Neuronal stem cell (in vitro differentiated cells): ENCODE data around the gene RIC3.

ENCODE experiments used
- DNase-seq: peaks from one replicate; pipeline ENCODE4 v3.0.0-alpha.2; 2013; ENCODE audit warnings: low spot score
- H2AFZ ChIP-seq: one replicate; pipeline ENCODE4 v1.6.1; 2013; ENCODE audit warnings: mild to moderate bottlenecking, low read length, inconsistent platforms
- H2AK5ac ChIP-seq: 2 replicates; pipeline ENCODE4 v1.6.1; 2013; ENCODE audit warnings: low read depth, mild to moderate bottlenecking, inconsistent platforms, low read length, moderate library complexity, mixed read lengths
- H2BK120ac ChIP-seq: 2 replicates; pipeline ENCODE4 v1.6.1; 2013; ENCODE audit warnings: low read depth, mild to moderate bottlenecking, inconsistent platforms, low read length, moderate library complexity, mixed read lengths
- H2BK12ac ChIP-seq: one replicate; pipeline ENCODE4 v1.6.1; 2013; ENCODE audit warnings: low read length, inconsistent platforms
- H2BK15ac ChIP-seq: 2 replicates; pipeline ENCODE4 v1.6.1; 2013; ENCODE audit warnings: mild to moderate bottlenecking, low read length, inconsistent platforms, mixed read lengths
- H2BK5ac ChIP-seq: one replicate; pipeline ENCODE4 v1.6.1; 2013; ENCODE audit warnings: inconsistent platforms, mild to moderate bottlenecking, low read length, moderate library complexity
- H3K14ac ChIP-seq: one replicate; pipeline ENCODE4 v1.6.1; 2013; ENCODE audit warnings: low read length, inconsistent platforms
- H3K18ac ChIP-seq: 2 replicates; pipeline ENCODE4 v1.6.1; 2013; ENCODE audit warnings: low read length, inconsistent platforms
- H3K23ac ChIP-seq: 2 replicates; pipeline ENCODE4 v1.6.1; 2013; ENCODE audit warnings: low read depth, mild to moderate bottlenecking, mixed read lengths, low read length, inconsistent platforms; ENCODE audit not compliant: poor library complexity
- H3K27ac ChIP-seq: replicated peaks from 3 replicates; pipeline ENCODE4 v1.5.1; 2013; ENCODE audit warnings: low read length, inconsistent platforms
- H3K27me3 ChIP-seq, 3 experiments: 2 replicates each; pipeline ENCODE4 v1.6.1; 2013; ENCODE audit warnings: low read length in 3 of 3, mild to moderate bottlenecking in 2 of 3, inconsistent platforms in 1 of 3, low read depth in 1 of 3, mixed read lengths in 1 of 3, moderate library complexity in 1 of 3; ENCODE audit not compliant: control insufficient read depth in 3 of 3, insufficient read depth in 3 of 3
- H3K36me3 ChIP-seq, 2 donors: replicated peaks in 1 of 2; 2 replicates each; pipeline ENCODE4 v1.6.1; 2013; ENCODE audit warnings: low read length in 2 of 2; ENCODE audit not compliant: control insufficient read depth in 2 of 2, insufficient read depth in 2 of 2
- H3K4ac ChIP-seq: 2 replicates; pipeline ENCODE4 v1.6.1; 2013; ENCODE audit warnings: inconsistent platforms, mild to moderate bottlenecking, low read length, moderate library complexity
- H3K4me1 ChIP-seq, 2 donors: 1 replicate in 1 of 2; 2 replicates in 1 of 2; pipeline ENCODE4 v1.6.1; 2013; ENCODE audit warnings: low read length in 2 of 2, low read depth in 1 of 2; ENCODE audit not compliant: control insufficient read depth in 2 of 2, insufficient read depth in 1 of 2
- H3K4me2 ChIP-seq: one replicate; pipeline ENCODE4 v1.6.1; 2013; ENCODE audit warnings: mild to moderate bottlenecking, low read length, inconsistent platforms; ENCODE audit not compliant: insufficient read depth, poor library complexity, severe bottlenecking
- H3K4me3 ChIP-seq, 2 donors: 2 replicates each; pipeline ENCODE4 v1.5.1; 2013; ENCODE audit warnings: low read length in 2 of 2, mild to moderate bottlenecking in 2 of 2, inconsistent platforms in 1 of 2, moderate library complexity in 1 of 2
- H3K79me1 ChIP-seq: one replicate; pipeline ENCODE4 v1.6.1; 2013; ENCODE audit warnings: low read depth, mild to moderate bottlenecking, inconsistent platforms, low read length, moderate library complexity
- H3K9ac ChIP-seq: one replicate; pipeline ENCODE4 v1.6.1; 2013; ENCODE audit warnings: mild to moderate bottlenecking, low read depth, low read length, inconsistent platforms; ENCODE audit not compliant: poor library complexity
- H3K9me3 ChIP-seq, 2 donors: replicated peaks in 1 of 2; 2 replicates each; pipeline versions ENCODE3 to v1.6.1; 2013; ENCODE audit warnings: low read length in 2 of 2, mild to moderate bottlenecking in 2 of 2, inconsistent platforms in 1 of 2, low read depth in 1 of 2, mixed read lengths in 1 of 2, moderate library complexity in 1 of 2; ENCODE audit not compliant: control insufficient read depth in 2 of 2, insufficient read depth in 1 of 2
- H4K8ac ChIP-seq: one replicate; pipeline ENCODE4 v1.6.1; 2013; ENCODE audit warnings: low read depth, mild to moderate bottlenecking, inconsistent platforms, low read length, moderate library complexity
- H4K91ac ChIP-seq: one replicate; pipeline ENCODE4 v1.6.1; 2013; ENCODE audit warnings: low read length, low read depth, mild to moderate bottlenecking, inconsistent platforms; ENCODE audit not compliant: poor library complexity
- WGBS, 2 donors: extraction: QIAGEN DNeasy Blood & Tissue Kit; methylation state at CpG; one replicate each; pipeline ENCODE4 v1.1.7; 2013; ENCODE audit warnings: missing lambda C conversion rate in 2 of 2, mixed read lengths in 1 of 2; ENCODE audit not compliant: insufficient read length in 2 of 2, insufficient replicate concordance in 1 of 2; ENCODE audit errors: extremely low coverage in 2 of 2; 5-methylcytosine and 5-hydroxymethylcytosine counted together

Gene RIC3

DNA sequence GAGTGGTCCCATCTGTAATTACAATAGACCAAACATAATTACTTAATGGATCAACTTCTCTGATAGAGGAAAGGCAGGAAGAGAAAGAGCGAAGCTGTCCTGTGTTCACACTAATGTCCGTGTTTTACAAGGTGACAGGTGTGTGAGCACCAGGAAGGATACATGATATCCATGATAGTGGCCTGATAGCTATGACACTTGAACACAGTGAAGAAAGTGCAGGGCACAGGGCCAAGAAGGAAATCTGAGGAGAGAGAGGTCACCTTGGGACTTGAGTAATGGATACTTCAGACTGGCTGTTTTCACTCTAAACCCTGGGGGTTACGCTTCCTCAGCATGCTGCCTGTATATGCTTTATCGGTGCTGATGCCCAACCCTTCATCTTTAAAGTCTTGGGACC, 58.4 kb downstream of the RIC3 start:
- Histone ChIP-seq H2AK5ac (no peak overlapping the region), H3K23ac (no peak overlapping the region), H4K8ac (no peak overlapping the region), H2BK120ac (no peak overlapping the region), H3K79me1 (no peaks in the 10 kb centered on the region), H3K36me3 (peaks cover 20 to 43% of the 10 kb centered on the region in 2 donors), H3K27me3 (no peaks in the 10 kb centered on the region), H3K14ac (no peak overlapping the region), H2AFZ (no peak overlapping the region), H3K4ac (no peak overlapping the region), H3K4me2 (no peak overlapping the region), H2BK5ac (no peak overlapping the region), H3K9ac (no peak overlapping the region), H4K91ac (no peak overlapping the region), H3K9me3 (peaks cover 0 to 5% of the 10 kb centered on the region in 2 donors), H2BK15ac (no peak overlapping the region), H3K18ac (no peak overlapping the region), H3K4me1 (no peaks in the 10 kb centered on the region), H3K27ac (no peak overlapping the region), H2BK12ac (no peak overlapping the region), H3K4me3 (no peak overlapping the region)
- DNase-seq: no peak
- no CpG with 5 or more reads among the region's 4 CpGs for WGBS, 2 donors

DNA sequence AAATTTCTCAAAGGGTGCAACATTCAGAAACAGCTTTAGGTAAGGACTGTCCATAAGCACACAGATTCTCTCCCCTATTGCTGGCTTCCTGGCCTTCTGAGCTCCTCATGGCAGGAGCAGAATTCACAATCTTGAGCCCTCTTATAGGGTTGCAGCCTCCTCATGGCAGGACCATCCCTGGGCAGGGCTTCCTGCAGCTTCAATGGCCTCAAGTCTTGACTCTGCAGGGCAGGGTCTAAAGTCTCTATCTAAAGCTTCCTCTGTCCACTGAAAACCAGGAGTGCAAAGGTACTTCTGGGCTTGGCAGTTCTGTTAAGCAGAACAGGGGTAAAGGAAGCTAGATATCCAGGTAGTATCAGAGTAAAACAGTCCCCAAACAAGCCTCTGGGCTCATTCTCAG, 59.1 kb downstream of the RIC3 start:
- Histone ChIP-seq H2BK15ac (no peak overlapping the region), H3K4me3 (no peak overlapping the region), H3K4me1 (no peaks in the 10 kb centered on the region), H3K27ac (no peak overlapping the region), H3K27me3 (no peaks in the 10 kb centered on the region), H2BK5ac (no peak overlapping the region), H2BK120ac (no peak overlapping the region), H2AK5ac (no peak overlapping the region), H3K14ac (no peak overlapping the region), H4K91ac (no peak overlapping the region), H3K36me3 (peaks cover 23 to 51% of the 10 kb centered on the region in 2 donors), H3K4ac (no peak overlapping the region), H3K79me1 (no peaks in the 10 kb centered on the region), H4K8ac (no peak overlapping the region), H3K18ac (no peak overlapping the region), H3K9ac (no peak overlapping the region), H3K9me3 (peaks cover 0 to 5% of the 10 kb centered on the region in 2 donors), H3K4me2 (no peak overlapping the region), H2BK12ac (no peak overlapping the region), H3K23ac (no peak overlapping the region), H2AFZ (no peak overlapping the region)
- no peak for DNase-seq

DNA sequence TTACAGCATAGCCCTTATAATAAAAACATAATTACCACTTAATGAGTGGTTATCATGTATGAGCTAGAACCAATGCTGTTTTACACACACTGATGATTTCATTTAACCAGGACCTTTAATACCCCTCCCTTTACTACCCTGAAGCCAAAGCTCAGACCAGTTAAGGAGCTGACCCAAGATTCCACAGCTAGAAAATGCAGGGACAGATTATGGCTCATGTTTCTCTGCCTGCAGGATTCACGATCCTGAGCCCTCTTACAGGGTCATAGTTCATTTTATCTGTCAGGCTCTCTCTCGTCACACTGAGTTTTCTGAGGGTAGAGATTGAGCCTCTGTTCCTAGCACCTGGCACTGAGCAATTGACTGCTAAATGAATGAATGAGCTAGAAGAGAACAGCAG, 60.4 kb downstream of the RIC3 start:
- H2AFZ ChIP-seq: no peak overlapping the region
- H3K36me3 ChIP-seq: peaks cover 32 to 63% of the 10 kb centered on the region in 2 donors
- no peak overlapping the region for H3K14ac ChIP-seq
- no peak overlapping the region for H3K4me2 ChIP-seq
- H2BK120ac ChIP-seq: no peak overlapping the region
- H3K27me3 ChIP-seq: no peaks in the 10 kb centered on the region
- no peak overlapping the region for H2BK5ac ChIP-seq
- no peak overlapping the region for H2BK12ac ChIP-seq
- H2AK5ac ChIP-seq: no peak overlapping the region
- H4K8ac ChIP-seq: no peak overlapping the region
- no peak overlapping the region for H3K9ac ChIP-seq
- no peak overlapping the region for H3K18ac ChIP-seq
- no peaks in the 10 kb centered on the region for H3K79me1 ChIP-seq
- H3K4me3 ChIP-seq: no peak overlapping the region
- H3K4ac ChIP-seq: no peak overlapping the region
- H3K23ac ChIP-seq: no peak overlapping the region
- H2BK15ac ChIP-seq: no peak overlapping the region
- H3K9me3 ChIP-seq: peaks cover 0 to 1% of the 10 kb centered on the region in 2 donors
- H4K91ac ChIP-seq: no peak overlapping the region
- WGBS, 2 donors: no CpG with 5 or more reads among the region's 2 CpGs
- no peaks in the 10 kb centered on the region for H3K4me1 ChIP-seq
- no peak overlapping the region for H3K27ac ChIP-seq
- no peak for DNase-seq

GRCh38 chr11:8107642-8108041, 61.2 kb downstream of the RIC3 start:
- H3K9ac ChIP-seq: no peak overlapping the region
- no peak overlapping the region for H4K8ac ChIP-seq
- H3K14ac ChIP-seq: no peak overlapping the region
- no peak overlapping the region for H2AFZ ChIP-seq
- H3K4me3 ChIP-seq: no peak overlapping the region
- no peak overlapping the region for H3K4me2 ChIP-seq
- no peaks in the 10 kb centered on the region for H3K79me1 ChIP-seq
- no peak overlapping the region for H2BK5ac ChIP-seq
- H2BK120ac ChIP-seq: no peak overlapping the region
- H3K9me3 ChIP-seq: peaks cover 0 to 1% of the 10 kb centered on the region in 2 donors
- H2BK15ac ChIP-seq: no peak overlapping the region
- no peak overlapping the region for H3K4ac ChIP-seq
- H3K36me3 ChIP-seq: peaks cover 36 to 70% of the 10 kb centered on the region in 2 donors
- no peak overlapping the region for H2BK12ac ChIP-seq
- no CpG with 5 or more reads among the region's 5 CpGs for WGBS, 2 donors
- H3K27ac ChIP-seq: no peak overlapping the region
- no peaks in the 10 kb centered on the region for H3K27me3 ChIP-seq
- no peak overlapping the region for H4K91ac ChIP-seq
- H3K18ac ChIP-seq: no peak overlapping the region
- DNase-seq: no peak
- H3K23ac ChIP-seq: no peak overlapping the region
- H3K4me1 ChIP-seq: no peaks in the 10 kb centered on the region
- no peak overlapping the region for H2AK5ac ChIP-seq
